ENCODE results near the gene ADAT3.

- TF ChIP-seq CTCF (IDR thresholded peaks at IDR 0.05; ENCODE audit: low read depth, low read length) (no peak), POLR2A (IDR thresholded peaks at IDR 0.05; ENCODE audit: extremely low read depth, insufficient read length) (no peak), MAX (IDR thresholded peaks at IDR 0.05; ENCODE audit: low read depth, low read length) (no peak), MYC (IDR thresholded peaks at IDR 0.05; ENCODE audit: low read depth, low read length) (no peak)
These were observed 2.3 kb upstream of the ADAT3 start for GRCh38 chr19:1902923-1903322.

Measured in NB4 (cell line).